Prostate gland (tissue), 2 donors: Measurements from ENCODE around the gene MRPL33.

Experiments
- POLR2A ChIP-seq: fragments of 450-650 bp; IDR thresholded peaks from one replicate; pipeline ENCODE4 v1.6.1; 2016; ENCODE audit warnings: antibody characterized with exemption, mild to moderate bottlenecking
- TF ChIP-seq, protein P1 (sequence below), 4 experiments: fragments of 200-600 bp in 2 of 4; fragments of 450-650 bp in 2 of 4; sonication (generic) in 2 of 4; IDR thresholded peaks; 1 replicate in 3 of 4; 2 replicates in 1 of 4; pipeline ENCODE4 v1.5.1; 2016 to 2019; ENCODE audit warnings: antibody characterized with exemption in 4 of 4, mild to moderate bottlenecking in 2 of 4, moderate library complexity in 2 of 4

DNA sequence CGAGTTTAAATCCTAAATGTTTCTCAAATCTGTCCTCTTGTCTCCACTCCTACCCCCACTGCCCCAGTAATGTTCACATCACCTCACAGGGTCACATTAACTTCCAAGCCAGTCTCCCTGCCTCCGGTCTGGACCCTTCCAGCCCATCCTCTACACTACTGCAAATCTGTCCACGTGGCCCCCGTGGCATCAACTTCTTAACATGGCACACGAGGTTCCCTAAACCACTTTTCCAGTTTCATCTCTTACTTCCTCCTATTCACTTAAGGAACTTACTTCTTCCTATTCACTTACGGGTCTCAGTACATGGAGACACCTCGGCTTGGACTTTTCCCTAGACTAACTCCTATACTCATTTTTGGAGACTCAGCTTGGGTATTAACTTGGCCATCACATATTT is 27.0 kb downstream of the MRPL33 start:
- TF ChIP-seq, protein P1, sequence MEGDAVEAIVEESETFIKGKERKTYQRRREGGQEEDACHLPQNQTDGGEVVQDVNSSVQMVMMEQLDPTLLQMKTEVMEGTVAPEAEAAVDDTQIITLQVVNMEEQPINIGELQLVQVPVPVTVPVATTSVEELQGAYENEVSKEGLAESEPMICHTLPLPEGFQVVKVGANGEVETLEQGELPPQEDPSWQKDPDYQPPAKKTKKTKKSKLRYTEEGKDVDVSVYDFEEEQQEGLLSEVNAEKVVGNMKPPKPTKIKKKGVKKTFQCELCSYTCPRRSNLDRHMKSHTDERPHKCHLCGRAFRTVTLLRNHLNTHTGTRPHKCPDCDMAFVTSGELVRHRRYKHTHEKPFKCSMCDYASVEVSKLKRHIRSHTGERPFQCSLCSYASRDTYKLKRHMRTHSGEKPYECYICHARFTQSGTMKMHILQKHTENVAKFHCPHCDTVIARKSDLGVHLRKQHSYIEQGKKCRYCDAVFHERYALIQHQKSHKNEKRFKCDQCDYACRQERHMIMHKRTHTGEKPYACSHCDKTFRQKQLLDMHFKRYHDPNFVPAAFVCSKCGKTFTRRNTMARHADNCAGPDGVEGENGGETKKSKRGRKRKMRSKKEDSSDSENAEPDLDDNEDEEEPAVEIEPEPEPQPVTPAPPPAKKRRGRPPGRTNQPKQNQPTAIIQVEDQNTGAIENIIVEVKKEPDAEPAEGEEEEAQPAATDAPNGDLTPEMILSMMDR (IDR thresholded peaks at IDR 0.05), result no peak
- no peak for TF ChIP-seq POLR2A
